A549 treated with dexamethasone at 1 μM for 4 hours (cell line): ENCODE data around the gene SYT8. TPM values are rescaled to one million over a fixed set of nuclear protein-coding genes. Genes with fewer than 3 reads are reported as not detected.

Experiments used
- total RNA-seq: library from RNA; stranded (reverse); fragments of 200-300 nt; extraction: Qiagen RNA extraction; gene quantifications from 5 replicates; pipeline ENCODE4 v1.2.3, GENCODE V29; 2022

Gene SYT8
- total RNA-seq: 0.26 to 0.73 TPM (median 0.42 TPM) in 5 replicates

GRCh38 chr11:1834779-1835670, at the start of gene SYT8:
Gene SYT8, plus strand, starts transcription at chr11:1834990. Its CDS starts 116 bp downstream, at chr11:1835106.

GRCh38 chr11:1838426-1839144, 3.8 kb downstream of the SYT8 start, which contains the start of gene TNNI2:
Gene TNNI2, plus strand, starts transcription at chr11:1838981. Its CDS starts 716 bp downstream, at chr11:1839697.

GRCh38 chr11:1852877-1853276, 18.1 kb downstream of the SYT8 start, which contains the start of gene LSP1:
Gene LSP1, plus strand, starts transcription at chr11:1853084. Its CDS starts 61 bp downstream, at chr11:1853145.

Other genes with a start within 250 kb of the SYT8 start
- not detected in 5 replicates for gene KRTAP5-1, start 249.7 kb upstream of the SYT8 start, total RNA-seq
- gene KRTAP5-2, start 236.7 kb upstream of the SYT8 start, total RNA-seq: not detected in 5 replicates
- gene KRTAP5-3, start 226.5 kb upstream of the SYT8 start, total RNA-seq: not detected in 5 replicates
- gene KRTAP5-4, start 212.9 kb upstream of the SYT8 start, total RNA-seq: not detected in 5 replicates
- not detected in 5 replicates for gene KRTAP5-5, start 205.2 kb upstream of the SYT8 start, total RNA-seq
- gene KRTAP5-6, start 137.8 kb upstream of the SYT8 start, total RNA-seq: not detected in 5 replicates
- gene IFITM10, start 84.4 kb upstream of the SYT8 start, total RNA-seq: 1.1 to 2.7 TPM (median 1.3 TPM) in 5 replicates
- 343 to 631 TPM (median 535 TPM) in 5 replicates for gene CTSD, start 71.1 kb upstream of the SYT8 start, total RNA-seq
- gene TNNI2, start 4.0 kb downstream of the SYT8 start, total RNA-seq: 0.31 to 0.33 TPM in 2 of 5 replicates, not detected in the others
- 1.6 to 2.9 TPM (median 2.0 TPM) in 5 replicates for gene LSP1, start 18.1 kb downstream of the SYT8 start, total RNA-seq
- not detected in 5 replicates for gene PRR33, start 56.9 kb downstream of the SYT8 start, total RNA-seq
- gene TNNT3, start 84.7 kb downstream of the SYT8 start, total RNA-seq: 0.15 to 0.25 TPM in 2 of 5 replicates, not detected in the others
- 132 to 153 TPM (median 143 TPM) in 5 replicates for gene MRPL23, start 112.3 kb downstream of the SYT8 start, total RNA-seq
- gene H19, start 162.9 kb downstream of the SYT8 start, total RNA-seq: 10.4 to 29.9 TPM (median 23.5 TPM) in 5 replicates